HEK293 (cell line): Measurements from ENCODE around the gene TTC24.
A peak's percentile ranks its signal among the peaks of the same experiment; 100 is the strongest.

ENCODE experiments used
- CTCF ChIA-PET: fragments of 350-600 bp; formaldehyde crosslinking; extraction: SDS; loops from one replicate; lab custom pipeline; 2021; ENCODE audit warnings: antibody characterized with exemption; lab: Yijun Ruan, JAX
- POLR2A ChIA-PET: fragments of 300-600 bp; formaldehyde crosslinking; extraction: SDS; loops from one replicate; lab custom pipeline; 2020; ENCODE audit warnings: antibody characterized with exemption, inconsistent platforms; lab: Yijun Ruan, JAX
- H3K27ac ChIP-seq: fragments of 200-500 bp; sonication (Bioruptor generic); 2 replicates; pipeline ENCODE4 v1.5.1; 2014; ENCODE audit warnings: low read depth, low read length, control low read depth, inconsistent platforms; ENCODE audit errors: extremely low read depth
- H3K36me3 ChIP-seq, 2 experiments: fragments of 200-500 bp in 1 of 2; sonication (Bioruptor generic) in 1 of 2; 1 replicate in 1 of 2; 2 replicates in 1 of 2; pipeline ENCODE4 v1.5.1; 2014 to 2017; ENCODE audit warnings: inconsistent platforms in 2 of 2, low read length in 2 of 2; ENCODE audit not compliant: control insufficient read depth in 2 of 2, insufficient read depth in 1 of 2
- H3K4me1 ChIP-seq: fragments of 200-500 bp; sonication (Bioruptor generic); 2 replicates; pipeline ENCODE4 v1.5.1; 2014; ENCODE audit warnings: mild to moderate bottlenecking, low read length, inconsistent platforms; ENCODE audit not compliant: control insufficient read depth, insufficient read depth
- H3K4me3 ChIP-seq: 2 replicates; pipeline ENCODE4 v1.5.1; 2011; ENCODE audit warnings: low read depth, mild to moderate bottlenecking, control low read depth, low read length, moderate library complexity
- H3K9me3 ChIP-seq: fragments of 200-500 bp; sonication (Bioruptor generic); 2 replicates; pipeline ENCODE4 v1.5.1; 2014; ENCODE audit warnings: low read depth, low read length, inconsistent platforms; ENCODE audit not compliant: control insufficient read depth, insufficient read depth
- CTCF ChIP-seq: fragments of 450-650 bp; formaldehyde crosslinking; IDR thresholded peaks from 2 replicates; pipeline ENCODE4 v1.5.1; 2016; ENCODE audit warnings: missing biosample characterization, missing genetic modification characterization
- PRDM1 ChIP-seq: fragments of 450-650 bp; formaldehyde crosslinking; IDR thresholded peaks from 2 replicates; pipeline ENCODE4; 2016; ENCODE audit warnings: missing biosample characterization, missing genetic modification characterization
- ZBTB1 ChIP-seq: fragments of 450-650 bp; formaldehyde crosslinking; IDR thresholded peaks from 2 replicates; pipeline ENCODE4 v1.5.1; 2016; ENCODE audit warnings: missing biosample characterization, missing genetic modification characterization
- ZBTB17 ChIP-seq: fragments of 450-650 bp; formaldehyde crosslinking; IDR thresholded peaks from 2 replicates; pipeline ENCODE4 v1.5.1; 2016; ENCODE audit warnings: missing biosample characterization, missing genetic modification characterization
- ZEB2 ChIP-seq: fragments of 450-650 bp; formaldehyde crosslinking; IDR thresholded peaks from 2 replicates; pipeline ENCODE4 v1.5.1; 2016; ENCODE audit warnings: missing biosample characterization, missing genetic modification characterization
- ZNF121 ChIP-seq: fragments of 450-650 bp; formaldehyde crosslinking; IDR thresholded peaks from 2 replicates; pipeline ENCODE4 v1.5.1; 2016; ENCODE audit warnings: missing biosample characterization, missing genetic modification characterization
- ZNF133 ChIP-seq: fragments of 450-650 bp; formaldehyde crosslinking; IDR thresholded peaks from 2 replicates; pipeline ENCODE4 v1.5.1; 2016; ENCODE audit warnings: missing biosample characterization, missing genetic modification characterization
- ZNF155 ChIP-seq: fragments of 450-650 bp; formaldehyde crosslinking; IDR thresholded peaks from 2 replicates; pipeline ENCODE4 v1.5.1; 2016; ENCODE audit warnings: missing biosample characterization, missing genetic modification characterization
- ZNF16 ChIP-seq: fragments of 450-650 bp; formaldehyde crosslinking; IDR thresholded peaks from 2 replicates; pipeline ENCODE4 v1.5.1; 2016; ENCODE audit warnings: low read depth, missing biosample characterization, missing genetic modification characterization
- ZNF18 ChIP-seq: fragments of 450-650 bp; formaldehyde crosslinking; IDR thresholded peaks from 2 replicates; pipeline ENCODE4 v1.5.1; 2016; ENCODE audit warnings: missing biosample characterization, missing genetic modification characterization
- ZNF223 ChIP-seq: fragments of 450-650 bp; formaldehyde crosslinking; IDR thresholded peaks from 2 replicates; pipeline ENCODE4 v1.5.1; 2016; ENCODE audit warnings: missing biosample characterization, missing genetic modification characterization
- ZNF24 ChIP-seq: fragments of 450-650 bp; formaldehyde crosslinking; IDR thresholded peaks from 2 replicates; pipeline ENCODE4 v1.5.1; 2016; ENCODE audit warnings: missing biosample characterization, missing genetic modification characterization
- ZNF311 ChIP-seq: fragments of 450-650 bp; formaldehyde crosslinking; IDR thresholded peaks from 2 replicates; pipeline ENCODE4 v1.5.1; 2017; ENCODE audit warnings: missing biosample characterization, missing genetic modification characterization, borderline replicate concordance
- ZNF366 ChIP-seq: fragments of 450-650 bp; formaldehyde crosslinking; conservative IDR thresholded peaks from 2 replicates; pipeline ENCODE4 v1.5.1; 2016; ENCODE audit warnings: missing biosample characterization, missing genetic modification characterization
- ZNF529 ChIP-seq: fragments of 450-650 bp; formaldehyde crosslinking; IDR thresholded peaks from 2 replicates; pipeline ENCODE4 v1.5.1; 2017; ENCODE audit warnings: missing genetic modification characterization, missing biosample characterization; ENCODE audit not compliant: insufficient replicate concordance
- ZNF549 ChIP-seq: fragments of 450-650 bp; IDR thresholded peaks from 2 replicates; pipeline ENCODE4 v1.5.1; 2018; ENCODE audit warnings: missing biosample characterization, missing genetic modification characterization, mild to moderate bottlenecking, inconsistent platforms, moderate library complexity
- ZNF639 ChIP-seq: fragments of 450-650 bp; formaldehyde crosslinking; IDR thresholded peaks from 2 replicates; pipeline ENCODE4 v1.5.1; 2016; ENCODE audit warnings: missing biosample characterization, missing genetic modification characterization
- ZNF776 ChIP-seq: fragments of 450-650 bp; formaldehyde crosslinking; IDR thresholded peaks from 2 replicates; pipeline ENCODE4 v1.5.0; 2017; ENCODE audit warnings: missing biosample characterization, missing genetic modification characterization, borderline replicate concordance
- ZNF785 ChIP-seq: fragments of 450-650 bp; formaldehyde crosslinking; IDR thresholded peaks from 2 replicates; pipeline ENCODE4 v1.5.1; 2016; ENCODE audit warnings: missing biosample characterization, missing genetic modification characterization
- TF ChIP-seq, protein P1 (sequence below): fragments of 450-650 bp; formaldehyde crosslinking; IDR thresholded peaks from 2 replicates; pipeline ENCODE4 v1.5.1; 2017; ENCODE audit warnings: missing biosample characterization, missing genetic modification characterization
- TF ChIP-seq, protein P2 (sequence below): fragments of 450-650 bp; formaldehyde crosslinking; IDR thresholded peaks from 2 replicates; pipeline ENCODE4 v1.5.1; 2017; ENCODE audit warnings: missing biosample characterization, missing genetic modification characterization
- TF ChIP-seq, protein P3 (sequence below): fragments of 450-650 bp; formaldehyde crosslinking; IDR thresholded peaks from 2 replicates; pipeline ENCODE4 v1.5.1; 2016; ENCODE audit warnings: missing biosample characterization, missing genetic modification characterization

Gene TTC24

GRCh38 chr1:156598125-156598524, 18.6 kb downstream of the TTC24 start:
- H3K4me1 ChIP-seq: no peaks in the 10 kb centered on the region

GRCh38 chr1:156598731-156599432, 19.4 kb downstream of the TTC24 start:
- TF ChIP-seq ZNF776 (tag by site-specific recombination) (no peak), ZNF133 (tag by site-specific recombination) (no peak), ZNF639 (no peak), ZNF549 (tag by site-specific recombination) (no peak), ZNF121 (tag by site-specific recombination) (peak; percentile 97), ZBTB1 (tag by site-specific recombination) (no peak), ZNF223 (tag by site-specific recombination) (no peak), PRDM1 (tag by site-specific recombination) (0 out of 2 replicates have a peak, but pooled peaks have one; percentile 59), ZNF311 (tag by site-specific recombination) (no peak), ZNF24 (no peak), ZNF16 (no peak), ZNF155 (no peak)
- TF ChIP-seq, all 188 proteins: peak for 2
- H3K9me3 ChIP-seq: no peaks in the 10 kb centered on the region
- no peaks in the 10 kb centered on the region for H3K4me1 ChIP-seq
- no peak overlapping the region for H3K4me3 ChIP-seq
- H3K27ac ChIP-seq: no peak overlapping the region
- CTCF ChIA-PET: interaction anchor here (0.6 to 3.3 kb wide), 9 partner anchors 7 to 276 kb away, joined by 3 to 15 read pairs (median 4); partner anchors contain the start of gene NAXE
- POLR2A ChIA-PET: interaction anchor here (2.2 kb wide), 1 partner anchor 8 kb away, joined by 11 read pairs; the partner anchor contains the start of gene NAXE
- peaks cover 0 to 58% of the 10 kb centered on the region in 2 experiments; a peak in 1 of 3 replicates for H3K36me3 ChIP-seq

More at GRCh38 chr1:156598125-156598524, 18.6 kb downstream of the TTC24 start:
- Histone ChIP-seq H3K9me3 (no peaks in the 10 kb centered on the region), H3K27ac (no peak overlapping the region), H3K4me3 (no peak overlapping the region), H3K36me3 (peaks cover 0 to 66% of the 10 kb centered on the region in 2 experiments; a peak in 1 of 3 replicates)
- CTCF ChIA-PET: interaction anchor here (0.9 to 3.3 kb wide), 4 partner anchors 7 to 26 kb away, joined by 3 to 15 read pairs (median 8); partner anchors contain the start of gene NAXE
- TF ChIP-seq ZNF366 (tag by site-specific recombination) (no peak), ZEB2 (tag by site-specific recombination) (no peak)
- TF ChIP-seq, protein P1, sequence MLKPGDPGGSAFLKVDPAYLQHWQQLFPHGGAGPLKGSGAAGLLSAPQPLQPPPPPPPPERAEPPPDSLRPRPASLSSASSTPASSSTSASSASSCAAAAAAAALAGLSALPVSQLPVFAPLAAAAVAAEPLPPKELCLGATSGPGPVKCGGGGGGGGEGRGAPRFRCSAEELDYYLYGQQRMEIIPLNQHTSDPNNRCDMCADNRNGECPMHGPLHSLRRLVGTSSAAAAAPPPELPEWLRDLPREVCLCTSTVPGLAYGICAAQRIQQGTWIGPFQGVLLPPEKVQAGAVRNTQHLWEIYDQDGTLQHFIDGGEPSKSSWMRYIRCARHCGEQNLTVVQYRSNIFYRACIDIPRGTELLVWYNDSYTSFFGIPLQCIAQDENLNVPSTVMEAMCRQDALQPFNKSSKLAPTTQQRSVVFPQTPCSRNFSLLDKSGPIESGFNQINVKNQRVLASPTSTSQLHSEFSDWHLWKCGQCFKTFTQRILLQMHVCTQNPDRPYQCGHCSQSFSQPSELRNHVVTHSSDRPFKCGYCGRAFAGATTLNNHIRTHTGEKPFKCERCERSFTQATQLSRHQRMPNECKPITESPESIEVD (tag by site-specific recombination): no peak
- POLR2A ChIA-PET: no interaction called here

DNA sequence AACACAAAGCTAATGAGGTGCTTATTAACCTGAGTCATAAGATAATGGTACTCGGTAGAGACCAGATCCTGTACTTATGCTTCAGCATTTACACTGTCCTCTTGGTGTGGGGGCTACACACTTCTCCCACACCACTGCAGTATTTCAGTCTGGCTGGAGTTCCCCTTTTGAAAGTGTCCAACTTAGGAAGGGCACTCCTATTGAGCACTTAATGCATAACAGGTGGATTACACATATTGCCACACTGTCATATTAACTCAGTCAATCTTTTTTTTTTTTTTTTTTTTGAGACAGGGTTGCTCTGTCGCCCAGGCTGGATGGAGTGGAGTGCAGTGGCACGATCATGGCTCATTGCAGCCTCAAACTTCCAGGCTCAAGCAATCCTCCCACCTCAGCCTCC, 20.3 kb downstream of the TTC24 start:
- ChIA-PET CTCF (interaction anchor here (0.6 to 3.3 kb wide), 9 partner anchors 8 to 275 kb away, joined by 3 to 15 read pairs (median 4); partner anchors contain the start of gene NAXE), POLR2A (interaction anchor here (2.2 kb wide), 1 partner anchor 9 kb away, joined by 11 read pairs; the partner anchor contains the start of gene NAXE)
- no peak overlapping the region for H3K27ac ChIP-seq
- TF ChIP-seq, protein P2, sequence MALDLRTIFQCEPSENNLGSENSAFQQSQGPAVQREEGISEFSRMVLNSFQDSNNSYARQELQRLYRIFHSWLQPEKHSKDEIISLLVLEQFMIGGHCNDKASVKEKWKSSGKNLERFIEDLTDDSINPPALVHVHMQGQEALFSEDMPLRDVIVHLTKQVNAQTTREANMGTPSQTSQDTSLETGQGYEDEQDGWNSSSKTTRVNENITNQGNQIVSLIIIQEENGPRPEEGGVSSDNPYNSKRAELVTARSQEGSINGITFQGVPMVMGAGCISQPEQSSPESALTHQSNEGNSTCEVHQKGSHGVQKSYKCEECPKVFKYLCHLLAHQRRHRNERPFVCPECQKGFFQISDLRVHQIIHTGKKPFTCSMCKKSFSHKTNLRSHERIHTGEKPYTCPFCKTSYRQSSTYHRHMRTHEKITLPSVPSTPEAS: no peak
- no peak for TF ChIP-seq ZNF18
- no peak for TF ChIP-seq ZNF24
- TF ChIP-seq CTCF (tag by site-specific recombination): peak; percentile 43; the same call in 1 of the 2 replicates
- no peak for TF ChIP-seq ZNF529 (tag by site-specific recombination)
- no peak for TF ChIP-seq ZBTB17 (tag by site-specific recombination)
- TF ChIP-seq, protein P3, sequence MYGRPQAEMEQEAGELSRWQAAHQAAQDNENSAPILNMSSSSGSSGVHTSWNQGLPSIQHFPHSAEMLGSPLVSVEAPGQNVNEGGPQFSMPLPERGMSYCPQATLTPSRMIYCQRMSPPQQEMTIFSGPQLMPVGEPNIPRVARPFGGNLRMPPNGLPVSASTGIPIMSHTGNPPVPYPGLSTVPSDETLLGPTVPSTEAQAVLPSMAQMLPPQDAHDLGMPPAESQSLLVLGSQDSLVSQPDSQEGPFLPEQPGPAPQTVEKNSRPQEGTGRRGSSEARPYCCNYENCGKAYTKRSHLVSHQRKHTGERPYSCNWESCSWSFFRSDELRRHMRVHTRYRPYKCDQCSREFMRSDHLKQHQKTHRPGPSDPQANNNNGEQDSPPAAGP: no peak
- TF ChIP-seq ZNF785: no peak

More for the DNA sequence above, 20.3 kb downstream of the TTC24 start:
- Histone ChIP-seq H3K9me3 (no peaks in the 10 kb centered on the region), H3K4me1 (no peaks in the 10 kb centered on the region), H3K4me3 (no peak overlapping the region), H3K36me3 (peaks cover 0 to 49% of the 10 kb centered on the region in 2 experiments; a peak in 1 of 3 replicates)
